Measurements from ENCODE around the gene CREG2.

CREG2 gene, protein sequence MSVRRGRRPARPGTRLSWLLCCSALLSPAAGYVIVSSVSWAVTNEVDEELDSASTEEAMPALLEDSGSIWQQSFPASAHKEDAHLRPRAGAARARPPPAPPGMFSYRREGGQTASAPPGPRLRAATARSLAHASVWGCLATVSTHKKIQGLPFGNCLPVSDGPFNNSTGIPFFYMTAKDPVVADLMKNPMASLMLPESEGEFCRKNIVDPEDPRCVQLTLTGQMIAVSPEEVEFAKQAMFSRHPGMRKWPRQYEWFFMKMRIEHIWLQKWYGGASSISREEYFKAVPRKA

DNA sequence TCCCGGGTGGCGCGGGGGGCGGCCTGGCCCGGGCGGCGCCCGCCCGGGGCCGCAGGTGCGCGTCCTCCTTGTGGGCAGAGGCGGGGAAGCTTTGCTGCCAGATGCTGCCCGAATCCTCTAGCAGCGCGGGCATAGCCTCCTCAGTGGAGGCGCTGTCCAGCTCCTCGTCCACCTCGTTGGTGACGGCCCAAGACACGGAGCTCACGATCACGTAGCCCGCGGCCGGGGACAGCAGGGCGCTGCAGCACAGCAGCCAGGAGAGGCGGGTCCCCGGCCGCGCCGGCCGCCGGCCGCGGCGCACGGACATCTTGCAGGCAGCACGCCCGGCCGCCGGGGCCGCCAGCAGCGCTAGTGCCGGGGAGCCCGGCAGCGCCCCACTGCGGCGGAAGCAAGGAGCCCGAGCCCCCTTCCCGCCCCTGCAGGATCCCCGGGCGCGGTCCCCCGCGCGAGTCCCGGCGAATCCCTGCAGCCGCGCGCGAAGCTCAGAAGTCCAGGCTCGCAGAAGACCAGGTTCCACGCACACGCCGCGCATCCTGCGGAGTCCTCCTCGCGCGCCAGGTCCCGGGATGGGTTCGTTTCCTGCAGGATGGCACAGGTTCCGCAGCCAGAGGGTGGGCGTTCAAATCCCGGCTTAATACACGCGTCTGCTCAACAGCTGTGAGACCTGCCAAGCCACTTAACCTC, at the start of gene CREG2:
Gene CREG2, minus strand, starts transcription at position 353 of the 684 bp plus-strand sequence. Its CDS starts 46 bp downstream, at position 307.
- DNase-seq (ENCODE audit: low spot score) = peak; percentile 55

GRCh38 chr2:101435001-101435862, 47.9 kb upstream of the CREG2 start:
- no peak for DNase-seq (ENCODE audit: low spot score)

- DNase-seq (ENCODE audit: low spot score) = no peak
Measured at GRCh38 chr2:101433465-101433864, 46.2 kb upstream of the CREG2 start.

- no peak for DNase-seq (ENCODE audit: low spot score)
Measured at GRCh38 chr2:101432411-101433181, 45.3 kb upstream of the CREG2 start.

DNA sequence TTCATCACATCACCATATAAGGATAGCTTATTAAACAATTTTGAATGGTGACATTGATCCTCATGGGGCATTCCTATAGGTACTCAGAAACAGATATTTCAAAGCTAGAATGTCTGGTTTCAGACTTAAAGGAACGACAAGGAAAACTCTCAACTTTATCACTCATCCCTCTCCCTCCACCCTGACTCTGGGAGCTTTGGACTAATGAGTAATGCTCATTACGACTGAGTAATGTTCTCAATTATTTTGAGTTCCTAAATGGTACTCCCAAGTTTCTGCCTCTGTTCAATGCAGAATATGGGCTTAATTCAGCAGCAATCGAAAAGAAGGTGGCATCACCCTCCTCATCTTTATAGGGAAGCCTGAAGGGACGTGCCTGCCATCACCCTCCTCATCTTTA, 44.2 kb upstream of the CREG2 start:
- DNase-seq (ENCODE audit: low spot score) = no peak

GRCh38 chr2:101430156-101430555, 42.9 kb upstream of the CREG2 start:
- no peak for DNase-seq (ENCODE audit: low spot score)

- no peak for DNase-seq (ENCODE audit: low spot score)
Measured at GRCh38 chr2:101429453-101429852, 42.1 kb upstream of the CREG2 start.

GRCh38 chr2:101428422-101429176, 41.3 kb upstream of the CREG2 start:
- DNase-seq (ENCODE audit: low spot score) = no peak

DNA sequence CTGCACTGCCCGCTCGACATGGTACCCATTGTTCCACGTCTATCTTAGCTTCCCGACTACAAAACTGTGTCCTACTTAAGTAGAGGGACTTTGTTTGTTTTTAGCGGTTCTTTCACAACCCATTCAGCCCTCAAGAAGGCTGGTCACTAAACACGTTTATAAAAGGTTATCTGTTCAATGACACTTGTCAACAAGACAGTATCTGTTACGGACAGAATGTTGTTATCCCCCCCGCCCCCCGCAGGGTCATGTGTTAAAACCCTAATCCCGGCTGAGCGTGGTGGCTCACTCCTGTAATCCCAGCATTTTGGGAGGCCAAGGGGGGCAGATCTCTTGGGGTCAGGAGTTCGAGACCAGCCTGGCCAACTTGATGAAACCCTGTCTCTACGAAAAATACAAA, 40.4 kb upstream of the CREG2 start:
- no peak for DNase-seq (ENCODE audit: low spot score)

- no peak for DNase-seq (ENCODE audit: low spot score)
Measured at GRCh38 chr2:101427240-101427639, 39.9 kb upstream of the CREG2 start.

- no peak for DNase-seq (ENCODE audit: low spot score)
Measured at GRCh38 chr2:101426822-101427221, 39.5 kb upstream of the CREG2 start.

DNA sequence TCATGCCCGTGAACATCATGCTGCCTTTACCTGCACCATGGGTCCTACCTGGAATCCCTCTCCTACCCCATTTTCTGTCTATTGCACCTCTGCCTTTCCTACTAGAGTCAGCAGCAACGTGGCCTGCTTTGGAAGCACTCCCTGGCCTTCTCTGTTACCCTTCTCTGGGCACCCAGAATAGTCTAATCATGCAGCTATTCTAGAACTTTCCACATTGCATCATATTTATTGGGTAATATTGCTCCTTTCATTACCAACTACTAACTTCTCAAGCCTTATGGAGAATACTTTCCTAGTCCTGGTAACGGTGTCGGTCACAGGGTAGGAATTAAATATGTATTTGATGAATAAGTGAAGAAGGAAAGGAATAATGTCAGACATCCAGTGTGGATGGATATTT, 33.3 kb upstream of the CREG2 start:
- DNase-seq (ENCODE audit: low spot score) = no peak

- peak; percentile 62 for DNase-seq (ENCODE audit: low spot score)
Measured at GRCh38 chr2:101419096-101419663, 31.9 kb upstream of the CREG2 start.

- DNase-seq (ENCODE audit: low spot score) = no peak
Measured at GRCh38 chr2:101418460-101419095, 31.3 kb upstream of the CREG2 start.

DNA sequence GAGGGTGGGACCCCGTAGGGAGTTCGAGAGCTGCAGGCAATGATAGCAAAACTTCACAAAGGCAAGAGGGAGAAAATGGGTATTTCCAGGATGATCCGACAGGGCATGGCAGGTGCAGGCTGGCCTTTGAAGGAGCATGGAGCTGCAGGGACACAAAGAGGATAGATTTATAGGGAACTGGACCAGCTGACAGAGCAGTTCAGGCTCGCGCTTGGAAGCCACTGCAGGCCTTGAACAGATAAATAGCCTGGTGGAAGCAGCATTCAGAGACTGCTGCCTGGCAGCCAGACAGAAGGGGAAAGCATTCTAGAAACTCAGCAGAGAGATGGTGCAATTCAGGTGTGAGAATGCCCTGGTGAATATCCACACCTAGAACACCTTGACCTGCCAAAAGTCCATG, 29.3 kb upstream of the CREG2 start:
- DNase-seq (ENCODE audit: low spot score) = no peak

DNA sequence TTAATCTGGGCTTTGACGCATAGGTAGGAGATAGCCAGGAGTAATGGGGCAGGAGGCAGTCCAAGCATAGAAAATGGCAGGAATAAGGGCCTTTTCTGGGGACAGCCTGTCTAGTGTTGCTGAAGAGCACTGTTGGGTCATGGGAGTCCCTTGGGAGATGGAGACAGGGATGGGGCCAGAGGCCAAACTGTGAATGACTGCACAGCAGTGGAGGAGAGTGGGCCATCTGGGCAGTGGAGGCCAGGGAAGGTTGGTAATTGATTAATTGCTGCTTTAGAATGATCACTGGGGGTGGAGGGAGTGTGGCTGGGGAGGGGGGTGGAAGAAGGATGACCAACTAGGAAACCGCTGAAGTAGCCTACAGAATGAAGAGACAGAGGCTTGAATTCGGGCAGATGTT, 28.6 kb upstream of the CREG2 start:
- DNase-seq (ENCODE audit: low spot score) = no peak

DNA sequence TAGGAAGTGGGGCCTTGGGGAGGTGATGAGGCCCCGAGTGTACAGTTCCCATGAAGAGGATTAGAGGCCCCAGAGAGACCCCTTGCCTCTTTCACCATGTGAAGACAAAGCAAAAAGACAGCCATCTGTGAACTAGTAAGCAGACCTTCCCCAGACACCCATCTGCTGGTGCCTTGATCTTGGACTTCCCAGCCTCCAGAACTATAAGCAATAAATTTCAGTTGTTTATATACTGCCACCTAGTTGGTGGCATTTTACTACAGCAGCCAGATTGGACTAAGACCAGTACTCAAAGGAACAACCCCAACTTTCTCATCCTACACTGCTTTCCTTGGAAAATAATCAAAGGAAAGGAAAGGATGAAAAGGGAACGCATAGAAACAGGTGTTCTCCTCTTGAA, 27.9 kb upstream of the CREG2 start:
- DNase-seq (ENCODE audit: low spot score) = no peak

DNA sequence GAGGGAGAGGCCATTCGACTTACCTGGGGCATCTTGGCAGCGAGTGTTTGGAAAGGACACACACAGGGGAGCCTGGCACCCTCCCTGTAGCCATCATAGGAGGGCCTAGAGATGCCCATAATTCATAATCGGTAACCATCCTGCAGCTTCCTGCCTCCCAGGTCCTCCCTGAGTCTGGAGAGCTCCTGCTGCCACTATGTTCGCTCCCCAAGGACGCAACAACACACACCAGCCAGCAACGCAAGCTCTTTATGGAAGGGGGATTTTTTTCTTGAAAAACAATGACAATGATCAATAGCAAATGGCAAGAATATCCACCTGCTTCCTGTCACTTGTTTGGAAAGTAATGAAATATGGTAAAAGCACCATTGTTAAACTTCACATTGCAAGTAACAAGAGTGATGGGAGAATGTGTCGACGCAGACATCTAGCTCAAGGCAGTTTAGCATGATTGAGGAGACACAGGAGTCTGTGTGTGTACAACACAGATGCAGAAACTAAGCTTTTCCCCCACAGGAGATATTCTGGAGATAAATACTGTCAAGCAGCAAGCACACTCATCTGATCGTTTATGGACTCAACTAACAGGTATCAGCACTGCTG, 24.9 kb upstream of the CREG2 start:
- no peak for DNase-seq (ENCODE audit: low spot score)

DNA sequence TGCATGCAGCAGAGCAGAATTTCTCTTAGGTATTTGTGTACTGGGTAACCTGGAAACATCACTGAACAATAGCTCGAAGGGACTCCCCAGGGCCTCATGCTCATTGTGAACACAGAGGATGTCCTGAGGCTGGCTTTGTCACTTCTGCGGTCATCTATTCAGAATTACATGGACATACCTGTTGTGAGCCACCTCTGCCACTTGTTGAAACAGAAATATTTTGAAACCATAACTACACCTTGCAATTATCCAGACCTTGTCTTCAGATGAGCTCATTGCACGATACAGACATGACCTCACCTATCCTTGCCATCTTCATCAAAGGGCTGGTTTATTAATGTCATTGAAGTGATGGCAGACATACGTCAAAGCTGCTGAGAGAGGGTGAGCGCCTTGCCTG, 23.4 kb upstream of the CREG2 start:
- no peak for DNase-seq (ENCODE audit: low spot score)

GRCh38 chr2:101410114-101410513, 22.8 kb upstream of the CREG2 start:
- no peak for DNase-seq (ENCODE audit: low spot score)

Data from germinal center (tissue), 1 donor.